PFSK-1 (cell line): Measurements from ENCODE around the gene OGFR.

Experiments used
- POLR2AphosphoS5 ChIP-seq: IDR thresholded peaks from 2 replicates; pipeline ENCODE4 v1.6.1; 2012; ENCODE audit warnings: low read depth, mild to moderate bottlenecking, control low read depth, low read length, moderate library complexity
- TAF1 ChIP-seq: IDR thresholded peaks from 2 replicates; pipeline ENCODE4 v1.6.1; 2012; ENCODE audit warnings: low read length, control low read depth, borderline replicate concordance; ENCODE audit not compliant: insufficient read depth
- TF ChIP-seq, protein P1 (sequence below), 2 experiments: IDR thresholded peaks; 2 replicates each; pipeline versions ENCODE4 v1.6.1 to v1.8.0; 2011 to 2012; ENCODE audit warnings: low read depth in 2 of 2, low read length in 2 of 2, control low read depth in 1 of 2, inconsistent platforms in 1 of 2, mild to moderate bottlenecking in 1 of 2, moderate library complexity in 1 of 2; ENCODE audit not compliant: insufficient read depth in 1 of 2

DNA sequence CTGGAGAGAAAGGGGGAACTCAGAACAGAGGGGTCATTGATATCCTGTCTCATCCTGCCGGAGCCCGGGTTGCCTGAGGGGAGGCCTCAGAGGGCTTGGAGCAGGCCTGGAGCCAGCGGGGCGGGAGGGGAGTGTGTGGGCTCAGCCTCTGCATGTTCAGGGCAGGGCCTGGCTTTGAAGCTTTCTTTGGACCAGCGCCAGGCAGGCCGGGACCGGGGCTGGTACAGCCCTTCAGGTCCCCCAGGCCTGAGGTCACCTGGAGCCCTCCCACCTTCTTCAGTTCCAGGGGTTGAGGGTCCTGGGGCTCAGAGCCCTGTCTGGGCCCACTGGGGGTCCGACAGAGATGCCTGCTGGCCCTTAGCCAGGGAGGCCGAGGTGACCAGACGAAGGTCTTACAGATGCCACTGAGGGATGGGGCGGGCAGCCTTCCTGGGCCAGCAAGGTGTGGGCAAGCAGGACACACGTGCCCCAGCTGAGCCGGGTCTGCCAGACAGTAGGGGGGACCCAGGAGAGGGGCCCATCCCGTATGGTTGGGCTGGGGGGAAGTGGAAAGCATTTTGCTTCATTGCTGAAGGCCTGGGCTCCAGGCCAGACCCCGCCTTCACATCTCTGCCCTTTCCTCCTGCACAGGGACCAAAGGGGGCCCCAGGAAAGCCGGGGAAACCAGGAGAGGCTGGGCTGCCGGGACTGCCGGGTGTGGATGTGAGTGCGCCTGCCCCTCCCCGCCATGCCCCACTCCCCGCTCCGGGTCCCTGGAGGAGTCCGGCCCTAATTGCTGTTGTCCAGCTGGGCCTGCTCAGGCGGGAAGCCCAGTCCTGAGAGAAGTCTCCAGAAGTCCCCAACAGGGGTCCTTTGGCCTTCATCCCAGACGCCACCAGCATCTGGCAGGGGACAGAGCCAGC, 14.2 kb downstream of the OGFR start:
- TF ChIP-seq, protein P1, sequence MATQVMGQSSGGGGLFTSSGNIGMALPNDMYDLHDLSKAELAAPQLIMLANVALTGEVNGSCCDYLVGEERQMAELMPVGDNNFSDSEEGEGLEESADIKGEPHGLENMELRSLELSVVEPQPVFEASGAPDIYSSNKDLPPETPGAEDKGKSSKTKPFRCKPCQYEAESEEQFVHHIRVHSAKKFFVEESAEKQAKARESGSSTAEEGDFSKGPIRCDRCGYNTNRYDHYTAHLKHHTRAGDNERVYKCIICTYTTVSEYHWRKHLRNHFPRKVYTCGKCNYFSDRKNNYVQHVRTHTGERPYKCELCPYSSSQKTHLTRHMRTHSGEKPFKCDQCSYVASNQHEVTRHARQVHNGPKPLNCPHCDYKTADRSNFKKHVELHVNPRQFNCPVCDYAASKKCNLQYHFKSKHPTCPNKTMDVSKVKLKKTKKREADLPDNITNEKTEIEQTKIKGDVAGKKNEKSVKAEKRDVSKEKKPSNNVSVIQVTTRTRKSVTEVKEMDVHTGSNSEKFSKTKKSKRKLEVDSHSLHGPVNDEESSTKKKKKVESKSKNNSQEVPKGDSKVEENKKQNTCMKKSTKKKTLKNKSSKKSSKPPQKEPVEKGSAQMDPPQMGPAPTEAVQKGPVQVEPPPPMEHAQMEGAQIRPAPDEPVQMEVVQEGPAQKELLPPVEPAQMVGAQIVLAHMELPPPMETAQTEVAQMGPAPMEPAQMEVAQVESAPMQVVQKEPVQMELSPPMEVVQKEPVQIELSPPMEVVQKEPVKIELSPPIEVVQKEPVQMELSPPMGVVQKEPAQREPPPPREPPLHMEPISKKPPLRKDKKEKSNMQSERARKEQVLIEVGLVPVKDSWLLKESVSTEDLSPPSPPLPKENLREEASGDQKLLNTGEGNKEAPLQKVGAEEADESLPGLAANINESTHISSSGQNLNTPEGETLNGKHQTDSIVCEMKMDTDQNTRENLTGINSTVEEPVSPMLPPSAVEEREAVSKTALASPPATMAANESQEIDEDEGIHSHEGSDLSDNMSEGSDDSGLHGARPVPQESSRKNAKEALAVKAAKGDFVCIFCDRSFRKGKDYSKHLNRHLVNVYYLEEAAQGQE (IDR thresholded peaks at IDR 0.05; ENCODE audit: insufficient read depth in 1 of 2, low read depth in 2 of 2, low read length in 2 of 2), result no peak
- TF ChIP-seq POLR2AphosphoS5, result no peak
- no peak for TF ChIP-seq TAF1
